WTC11 (cell line): ENCODE measurements around the gene SOX9.

Experiments used
- CREB1 ChIP-seq: sonication (generic); formaldehyde crosslinking; IDR thresholded peaks from 2 replicates; pipeline ENCODE4 v1.8.0; 2023; ENCODE audit warnings: mild to moderate bottlenecking, missing genetic modification reagents
- CREM ChIP-seq: sonication (generic); formaldehyde crosslinking; IDR thresholded peaks from 2 replicates; pipeline ENCODE4 v1.8.1; 2022; ENCODE audit warnings: mild to moderate bottlenecking, missing genetic modification reagents, moderate library complexity
- FOXJ3 ChIP-seq: sonication (generic); formaldehyde crosslinking; IDR thresholded peaks from 2 replicates; pipeline ENCODE4 v1.9.0; 2021; ENCODE audit warnings: missing genetic modification reagents, mild to moderate bottlenecking, borderline replicate concordance
- IRF2 ChIP-seq: sonication (generic); formaldehyde crosslinking; IDR thresholded peaks from 2 replicates; pipeline ENCODE4 v1.8.0; 2022; ENCODE audit warnings: low read depth, missing genetic modification reagents, borderline replicate concordance
- NFE2L1 ChIP-seq: sonication (generic); formaldehyde crosslinking; IDR thresholded peaks from 2 replicates; pipeline ENCODE4 v1.8.1; 2023; ENCODE audit warnings: missing genetic modification reagents
- NFYB ChIP-seq: sonication (generic); formaldehyde crosslinking; conservative IDR thresholded peaks from 2 replicates; pipeline ENCODE4 v1.8.0; 2022; ENCODE audit warnings: low read depth, missing genetic modification reagents
- NR1H2 ChIP-seq: sonication (generic); formaldehyde crosslinking; IDR thresholded peaks from 2 replicates; pipeline ENCODE4 v1.9.0; 2021; ENCODE audit warnings: mild to moderate bottlenecking, moderate library complexity, missing genetic modification reagents
- PRRX2 ChIP-seq: fragments of 250-450 bp; sonication (Bioruptor Pico); IDR thresholded peaks from 2 replicates; pipeline ENCODE4 v1.8.0; 2021; ENCODE audit warnings: mild to moderate bottlenecking
- TEAD4 ChIP-seq: sonication (generic); formaldehyde crosslinking; IDR thresholded peaks from 2 replicates; pipeline ENCODE4 v1.8.0; 2022; ENCODE audit warnings: mild to moderate bottlenecking, missing genetic modification reagents
- ZNF121 ChIP-seq: sonication (generic); formaldehyde crosslinking; IDR thresholded peaks from 2 replicates; pipeline ENCODE4 v1.8.0; 2023; ENCODE audit warnings: missing genetic modification reagents
- ZNF138 ChIP-seq: sonication (generic); formaldehyde crosslinking; conservative IDR thresholded peaks from 2 replicates; pipeline ENCODE4 v1.8.1; 2022; ENCODE audit warnings: mild to moderate bottlenecking, moderate library complexity, missing genetic modification reagents
- TF ChIP-seq, protein P1 (sequence below): fragments of 200-600 bp; IDR thresholded peaks from 2 replicates; pipeline ENCODE4 v1.8.0; 2022; ENCODE audit warnings: antibody characterized with exemption
- TF ChIP-seq, protein P2 (sequence below): fragments of 250-450 bp; sonication (Bioruptor Pico); IDR thresholded peaks from 2 replicates; pipeline ENCODE4 v1.9.0; 2021; ENCODE audit warnings: mild to moderate bottlenecking, borderline replicate concordance

DNA sequence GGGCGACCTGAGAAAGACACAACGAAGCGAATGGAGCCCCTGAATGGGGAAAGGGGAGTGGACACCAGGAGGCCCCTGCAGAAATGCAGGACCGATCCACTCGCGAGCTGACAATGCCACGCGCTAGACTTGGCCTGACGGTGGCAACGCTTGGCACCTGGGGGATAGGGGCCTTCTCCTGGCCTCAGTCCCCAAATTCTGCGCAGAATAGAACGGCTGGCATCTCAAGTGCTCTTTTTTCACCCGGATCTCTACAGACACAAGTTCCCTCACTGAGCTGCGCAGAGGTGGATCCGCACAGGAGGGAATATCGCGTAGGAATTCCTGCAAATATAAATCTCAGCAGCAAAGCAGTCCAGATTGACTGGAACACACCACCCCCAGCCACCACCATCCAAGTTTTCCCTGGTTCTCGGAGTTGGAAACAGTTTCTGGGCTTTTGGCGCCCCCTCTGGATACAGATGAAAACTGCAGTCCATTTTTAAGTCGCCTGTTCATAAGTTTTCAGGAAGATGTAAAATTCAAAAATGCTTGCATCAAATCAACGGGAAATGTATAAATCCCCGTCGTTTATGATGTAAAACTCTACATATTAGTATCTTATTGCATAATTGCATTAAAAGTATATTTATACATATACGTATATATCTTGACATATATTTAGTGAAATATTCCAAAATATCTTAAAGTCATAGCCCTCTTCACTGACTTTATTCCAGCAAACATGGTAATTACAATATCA, 2.3 kb upstream of the SOX9 start:
- TF ChIP-seq, protein P1, sequence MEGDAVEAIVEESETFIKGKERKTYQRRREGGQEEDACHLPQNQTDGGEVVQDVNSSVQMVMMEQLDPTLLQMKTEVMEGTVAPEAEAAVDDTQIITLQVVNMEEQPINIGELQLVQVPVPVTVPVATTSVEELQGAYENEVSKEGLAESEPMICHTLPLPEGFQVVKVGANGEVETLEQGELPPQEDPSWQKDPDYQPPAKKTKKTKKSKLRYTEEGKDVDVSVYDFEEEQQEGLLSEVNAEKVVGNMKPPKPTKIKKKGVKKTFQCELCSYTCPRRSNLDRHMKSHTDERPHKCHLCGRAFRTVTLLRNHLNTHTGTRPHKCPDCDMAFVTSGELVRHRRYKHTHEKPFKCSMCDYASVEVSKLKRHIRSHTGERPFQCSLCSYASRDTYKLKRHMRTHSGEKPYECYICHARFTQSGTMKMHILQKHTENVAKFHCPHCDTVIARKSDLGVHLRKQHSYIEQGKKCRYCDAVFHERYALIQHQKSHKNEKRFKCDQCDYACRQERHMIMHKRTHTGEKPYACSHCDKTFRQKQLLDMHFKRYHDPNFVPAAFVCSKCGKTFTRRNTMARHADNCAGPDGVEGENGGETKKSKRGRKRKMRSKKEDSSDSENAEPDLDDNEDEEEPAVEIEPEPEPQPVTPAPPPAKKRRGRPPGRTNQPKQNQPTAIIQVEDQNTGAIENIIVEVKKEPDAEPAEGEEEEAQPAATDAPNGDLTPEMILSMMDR = peak; percentile 88
- no peak for TF ChIP-seq IRF2
- TF ChIP-seq PRRX2 (CRISPR knock-in tag) = no peak
- no peak for TF ChIP-seq NFE2L1
- TF ChIP-seq, protein P2, sequence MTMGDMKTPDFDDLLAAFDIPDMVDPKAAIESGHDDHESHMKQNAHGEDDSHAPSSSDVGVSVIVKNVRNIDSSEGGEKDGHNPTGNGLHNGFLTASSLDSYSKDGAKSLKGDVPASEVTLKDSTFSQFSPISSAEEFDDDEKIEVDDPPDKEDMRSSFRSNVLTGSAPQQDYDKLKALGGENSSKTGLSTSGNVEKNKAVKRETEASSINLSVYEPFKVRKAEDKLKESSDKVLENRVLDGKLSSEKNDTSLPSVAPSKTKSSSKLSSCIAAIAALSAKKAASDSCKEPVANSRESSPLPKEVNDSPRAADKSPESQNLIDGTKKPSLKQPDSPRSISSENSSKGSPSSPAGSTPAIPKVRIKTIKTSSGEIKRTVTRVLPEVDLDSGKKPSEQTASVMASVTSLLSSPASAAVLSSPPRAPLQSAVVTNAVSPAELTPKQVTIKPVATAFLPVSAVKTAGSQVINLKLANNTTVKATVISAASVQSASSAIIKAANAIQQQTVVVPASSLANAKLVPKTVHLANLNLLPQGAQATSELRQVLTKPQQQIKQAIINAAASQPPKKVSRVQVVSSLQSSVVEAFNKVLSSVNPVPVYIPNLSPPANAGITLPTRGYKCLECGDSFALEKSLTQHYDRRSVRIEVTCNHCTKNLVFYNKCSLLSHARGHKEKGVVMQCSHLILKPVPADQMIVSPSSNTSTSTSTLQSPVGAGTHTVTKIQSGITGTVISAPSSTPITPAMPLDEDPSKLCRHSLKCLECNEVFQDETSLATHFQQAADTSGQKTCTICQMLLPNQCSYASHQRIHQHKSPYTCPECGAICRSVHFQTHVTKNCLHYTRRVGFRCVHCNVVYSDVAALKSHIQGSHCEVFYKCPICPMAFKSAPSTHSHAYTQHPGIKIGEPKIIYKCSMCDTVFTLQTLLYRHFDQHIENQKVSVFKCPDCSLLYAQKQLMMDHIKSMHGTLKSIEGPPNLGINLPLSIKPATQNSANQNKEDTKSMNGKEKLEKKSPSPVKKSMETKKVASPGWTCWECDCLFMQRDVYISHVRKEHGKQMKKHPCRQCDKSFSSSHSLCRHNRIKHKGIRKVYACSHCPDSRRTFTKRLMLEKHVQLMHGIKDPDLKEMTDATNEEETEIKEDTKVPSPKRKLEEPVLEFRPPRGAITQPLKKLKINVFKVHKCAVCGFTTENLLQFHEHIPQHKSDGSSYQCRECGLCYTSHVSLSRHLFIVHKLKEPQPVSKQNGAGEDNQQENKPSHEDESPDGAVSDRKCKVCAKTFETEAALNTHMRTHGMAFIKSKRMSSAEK = no peak
- TF ChIP-seq ZNF138 (CRISPR knock-in tag) = no peak
- TF ChIP-seq CREM (CRISPR knock-in tag) = no peak
- TF ChIP-seq NFYB (CRISPR knock-in tag) = no peak
- no peak for TF ChIP-seq CREB1 (CRISPR knock-in tag)
- no peak for TF ChIP-seq FOXJ3
- no peak for TF ChIP-seq ZNF121 (CRISPR knock-in tag)
- TF ChIP-seq NR1H2 = no peak
- no peak for TF ChIP-seq TEAD4
